Fibroblast of lung (primary cell): Measurements from ENCODE around the gene TTC39B. TPM values are rescaled to one million over a fixed set of nuclear protein-coding genes. Genes with fewer than 3 reads are reported as not detected.

Experiments
- DNase-seq, 2 donors: peaks; one replicate each; pipeline versions ENCODE4 v3.0.0 to v3.0.0-alpha.2; 2010; ENCODE audit warnings: low read depth in 2 of 2
- H2AFZ ChIP-seq: 2 replicates; pipeline ENCODE4 v1.5.1; 2012; ENCODE audit warnings: low read length, control low read depth, inconsistent platforms
- H3K27ac ChIP-seq: 2 replicates; pipeline ENCODE4 v1.5.1; 2011; ENCODE audit warnings: low read length, control low read depth; ENCODE audit not compliant: insufficient read depth
- H3K27me3 ChIP-seq: 2 replicates; pipeline ENCODE4 v1.5.1; 2011; ENCODE audit warnings: mild to moderate bottlenecking, low read length; ENCODE audit not compliant: control insufficient read depth, insufficient read depth
- H3K36me3 ChIP-seq: 2 replicates; pipeline ENCODE4 v1.5.1; 2011; ENCODE audit warnings: low read length; ENCODE audit not compliant: control insufficient read depth, insufficient read depth
- H3K4me1 ChIP-seq: 2 replicates; pipeline ENCODE4 v1.5.1; 2011; ENCODE audit warnings: low read length; ENCODE audit not compliant: control insufficient read depth, insufficient read depth; ENCODE audit errors: extremely low read depth
- H3K4me2 ChIP-seq: 2 replicates; pipeline ENCODE4 v1.5.1; 2011; ENCODE audit warnings: low read length, control low read depth; ENCODE audit not compliant: insufficient read depth; ENCODE audit errors: extremely low read depth
- H3K4me3 ChIP-seq, 4 experiments: fragments of 200-600 bp in 1 of 4; sonication (generic) in 1 of 4; replicated peaks in 1 of 4; 2 replicates each; pipeline ENCODE4 v1.5.1; 2011 to 2016; ENCODE audit warnings: low read length in 4 of 4, low read depth in 3 of 4, mild to moderate bottlenecking in 3 of 4, control low read depth in 2 of 4, inconsistent platforms in 1 of 4, mixed read lengths in 1 of 4; ENCODE audit not compliant: insufficient read depth in 1 of 4; ENCODE audit errors: control extremely low read depth in 1 of 4
- H3K79me2 ChIP-seq: 2 replicates; pipeline ENCODE4 v1.5.1; 2012; ENCODE audit warnings: mild to moderate bottlenecking, low read length, inconsistent platforms; ENCODE audit not compliant: control insufficient read depth, insufficient read depth
- H3K9ac ChIP-seq: 2 replicates; pipeline ENCODE4 v1.5.1; 2011; ENCODE audit warnings: mild to moderate bottlenecking, low read length, control low read depth; ENCODE audit not compliant: insufficient read depth
- H3K9me3 ChIP-seq: 2 replicates; pipeline ENCODE4 v1.5.1; 2012; ENCODE audit warnings: low read depth, low read length; ENCODE audit not compliant: control insufficient read depth, insufficient read depth
- H4K20me1 ChIP-seq: 2 replicates; pipeline ENCODE4 v1.5.1; 2011; ENCODE audit warnings: low read length; ENCODE audit not compliant: control insufficient read depth, insufficient read depth; ENCODE audit errors: extremely low read depth
- CTCF ChIP-seq, 2 donors: IDR thresholded peaks in 1 of 2; conservative IDR thresholded peaks in 1 of 2; 1 replicate in 1 of 2; 2 replicates in 1 of 2; pipeline ENCODE4 v1.5.1; 2011 to 2012; ENCODE audit warnings: low read length in 2 of 2, control low read depth in 1 of 2, inconsistent platforms in 1 of 2, low read depth in 1 of 2, mild to moderate bottlenecking in 1 of 2
- EZH2 ChIP-seq: IDR thresholded peaks from 2 replicates; pipeline ENCODE4 v1.5.1; 2012; ENCODE audit warnings: low read length, control low read depth, mild to moderate bottlenecking; ENCODE audit errors: missing control alignments
- polyA plus RNA-seq, 2 donors: library from polyadenylated mRNA; depleted of rRNA in 1 of 2; stranded (reverse) in 1 of 2; unstranded in 1 of 2; fragments of >200 nt; gene quantifications; 2 replicates each; pipeline ENCODE4 v1.2.1, GENCODE V29; 2011 to 2012; ENCODE audit warnings: missing spikeins in 1 of 2
- total RNA-seq: library from RNA; depleted of rRNA; stranded (reverse); fragments of >200 nt; gene quantifications from 2 replicates; pipeline ENCODE4 v1.2.1, GENCODE V29; 2014

TTC39B gene
- total and polyA plus RNA-seq, 2 donors (not counting 1 experiment from before 2014, with no cell fraction given) = 6.2 to 16.8 TPM

GRCh38 chr9:15289603-15290002 lies 17.4 kb downstream of the TTC39B start:
- peak; percentile 13 to 17 for DNase-seq

GRCh38 chr9:15287309-15287708 lies 19.7 kb downstream of the TTC39B start:
- no peak overlapping the region for H2AFZ ChIP-seq
- no peaks in the 10 kb centered on the region for H3K4me1 ChIP-seq
- no peak overlapping the region for H3K4me2 ChIP-seq
- no peaks in the 10 kb centered on the region for H3K9me3 ChIP-seq
- H3K4me3 ChIP-seq = no peak overlapping the region
- H4K20me1 ChIP-seq = no peaks in the 10 kb centered on the region
- TF ChIP-seq EZH2 = no peak
- H3K27ac ChIP-seq = no peak overlapping the region
- no peak overlapping the region for H3K9ac ChIP-seq
- no peaks in the 10 kb centered on the region for H3K27me3 ChIP-seq
- H3K79me2 ChIP-seq = no peaks in the 10 kb centered on the region
- no peak for DNase-seq
- H3K36me3 ChIP-seq = no peaks in the 10 kb centered on the region

More at GRCh38 chr9:15289603-15290002, 17.4 kb downstream of the TTC39B start:
- TF ChIP-seq EZH2 (no peak), CTCF (conservative IDR thresholded peaks at IDR 0.05 in 1 of 2, IDR thresholded peaks at IDR 0.05 in 1 of 2; ENCODE audit: low read depth in 1 of 2, low read length in 2 of 2) (no peak)
- H3K4me3 ChIP-seq = no peak overlapping the region
- no peak overlapping the region for H3K27ac ChIP-seq
- no peaks in the 10 kb centered on the region for H3K4me1 ChIP-seq
- H3K79me2 ChIP-seq = no peaks in the 10 kb centered on the region
- no peaks in the 10 kb centered on the region for H3K9me3 ChIP-seq
- no peaks in the 10 kb centered on the region for H3K36me3 ChIP-seq
- H3K9ac ChIP-seq = no peak overlapping the region
- no peaks in the 10 kb centered on the region for H4K20me1 ChIP-seq
- H3K4me2 ChIP-seq = no peak overlapping the region
- H2AFZ ChIP-seq = no peak overlapping the region
- H3K27me3 ChIP-seq = no peaks in the 10 kb centered on the region

- DNase-seq = no peak
- no peaks in the 10 kb centered on the region for H3K79me2 ChIP-seq
- no peaks in the 10 kb centered on the region for H3K36me3 ChIP-seq
- H3K27me3 ChIP-seq = no peaks in the 10 kb centered on the region
- no peak overlapping the region for H3K4me3 ChIP-seq
- H3K4me2 ChIP-seq = no peak overlapping the region
- no peaks in the 10 kb centered on the region for H3K9me3 ChIP-seq
- H4K20me1 ChIP-seq = no peaks in the 10 kb centered on the region
- no peaks in the 10 kb centered on the region for H3K4me1 ChIP-seq
- no peak overlapping the region for H3K9ac ChIP-seq
- no peak overlapping the region for H3K27ac ChIP-seq
- H2AFZ ChIP-seq = no peak overlapping the region
- TF ChIP-seq CTCF (conservative IDR thresholded peaks at IDR 0.05 in 1 of 2, IDR thresholded peaks at IDR 0.05 in 1 of 2; ENCODE audit: low read depth in 1 of 2, low read length in 2 of 2) (no peak), EZH2 (no peak)
Observed at GRCh38 chr9:15286161-15286821, 20.7 kb downstream of the TTC39B start.
